ENCODE data around the gene ATG101. TPM values are rescaled to one million over a fixed set of nuclear protein-coding genes. Genes with fewer than 3 reads are reported as not detected.

Gene ATG101
- total and polyA plus RNA-seq, 2 of the 13 experiments (the other 11 are each of a cell fraction or from before 2014, with no cell fraction given), result 58.2 to 67.7 TPM

GRCh38 chr12:52119398-52120254, 49.8 kb downstream of the ATG101 start (continued):
- no peak for TF ChIP-seq PRDM4 (CRISPR knock-in tag; IDR thresholded peaks at IDR 0.05; ENCODE audit: borderline replicate concordance)
- TF ChIP-seq ZNF782 (CRISPR knock-in tag; IDR thresholded peaks at IDR 0.05; ENCODE audit: borderline replicate concordance), result no peak
- 0 out of 2 replicates have a peak, but pooled peaks have one; percentile 43 for TF ChIP-seq ZNF280B (CRISPR knock-in tag; IDR thresholded peaks at IDR 0.05; ENCODE audit: borderline replicate concordance)
- no peak for TF ChIP-seq SNAPC5 (CRISPR knock-in tag; IDR thresholded peaks at IDR 0.05; ENCODE audit: borderline replicate concordance)
- TF ChIP-seq NFRKB (IDR thresholded peaks at IDR 0.05), result no peak
- peak; percentile 89 for TF ChIP-seq PATZ1 (CRISPR knock-in tag; IDR thresholded peaks at IDR 0.05)
- no peak for TF ChIP-seq ZNF282 (IDR thresholded peaks at IDR 0.05; ENCODE audit: partially characterized antibody)
- no peak for TF ChIP-seq ZNF75D (CRISPR knock-in tag; IDR thresholded peaks at IDR 0.05; ENCODE audit: borderline replicate concordance)
- TF ChIP-seq ZNF10 (CRISPR knock-in tag; IDR thresholded peaks at IDR 0.05; ENCODE audit: borderline replicate concordance, low read depth), result no peak
- TF ChIP-seq KDM5A (IDR thresholded peaks at IDR 0.05; ENCODE audit: borderline replicate concordance, low read length), result no peak
- TF ChIP-seq JUN (CRISPR knock-in tag; IDR thresholded peaks at IDR 0.05), result no peak
- no peak for TF ChIP-seq MLXIP (CRISPR knock-in tag; IDR thresholded peaks at IDR 0.05; ENCODE audit: borderline replicate concordance)
- 0 out of 2 replicates have a peak, but pooled peaks have one; percentile 58 for TF ChIP-seq NAIF1 (CRISPR knock-in tag; IDR thresholded peaks at IDR 0.05; ENCODE audit: borderline replicate concordance)
- no peak for TF ChIP-seq ZNF570 (CRISPR knock-in tag; IDR thresholded peaks at IDR 0.05; ENCODE audit: borderline replicate concordance)
- TF ChIP-seq BCLAF1 (IDR thresholded peaks at IDR 0.05), result no peak

All from HepG2 (cell line).